Mesenchymal stem cell (in vitro differentiated cells and primary cell): ENCODE data around the gene TEX30.

ENCODE experiments used
- DNase-seq: peaks from one replicate; pipeline ENCODE4 v3.0.0-alpha.2; 2013
- H2AFZ ChIP-seq: one replicate; pipeline ENCODE4 v1.6.1; 2013; ENCODE audit warnings: low read depth, mild to moderate bottlenecking, control low read depth, inconsistent platforms, low read length, moderate library complexity
- H2AK5ac ChIP-seq: 2 replicates; pipeline ENCODE4 v1.6.1; 2013; ENCODE audit warnings: low read length, moderate library complexity, mild to moderate bottlenecking, inconsistent platforms; ENCODE audit not compliant: severe bottlenecking
- H2BK120ac ChIP-seq: one replicate; pipeline ENCODE4 v1.6.1; 2013; ENCODE audit warnings: low read depth, mild to moderate bottlenecking, inconsistent platforms, low read length, moderate library complexity
- H2BK12ac ChIP-seq, 2 experiments: one replicate each; pipeline ENCODE4 v1.6.1; 2013; ENCODE audit warnings: inconsistent platforms in 2 of 2, low read length in 2 of 2, mild to moderate bottlenecking in 2 of 2, moderate library complexity in 2 of 2, control low read depth in 1 of 2
- H2BK15ac ChIP-seq: one replicate; pipeline ENCODE4 v1.6.1; 2013; ENCODE audit warnings: mild to moderate bottlenecking, low read depth, inconsistent platforms; ENCODE audit not compliant: poor library complexity, severe bottlenecking
- H2BK5ac ChIP-seq: 2 replicates; pipeline ENCODE4 v1.6.1; 2013; ENCODE audit warnings: low read depth, mild to moderate bottlenecking, low read length, control low read depth, inconsistent platforms; ENCODE audit not compliant: poor library complexity, severe bottlenecking
- H3K14ac ChIP-seq, 2 experiments: one replicate each; pipeline ENCODE4 v1.6.1; 2013; ENCODE audit warnings: inconsistent platforms in 2 of 2, low read length in 2 of 2, control low read depth in 1 of 2, mild to moderate bottlenecking in 1 of 2, moderate library complexity in 1 of 2
- H3K18ac ChIP-seq, 2 experiments: one replicate each; pipeline ENCODE4 v1.6.1; 2013; ENCODE audit warnings: inconsistent platforms in 2 of 2, low read length in 2 of 2, control low read depth in 1 of 2, low read depth in 1 of 2, mild to moderate bottlenecking in 1 of 2
- H3K23ac ChIP-seq, 2 experiments: one replicate each; pipeline ENCODE4 v1.6.1; 2013; ENCODE audit warnings: inconsistent platforms in 2 of 2, low read length in 2 of 2, mild to moderate bottlenecking in 2 of 2, moderate library complexity in 2 of 2, control low read depth in 1 of 2
- H3K27ac ChIP-seq: 2 replicates; pipeline ENCODE4 v1.5.1; 2013; ENCODE audit warnings: mild to moderate bottlenecking, moderate library complexity, low read length, control low read depth, inconsistent platforms; ENCODE audit not compliant: poor library complexity, severe bottlenecking
- H3K27me3 ChIP-seq, 2 experiments: 2 replicates each; pipeline versions ENCODE4 v1.6.1 to v1.7.0; 2013; ENCODE audit warnings: low read length in 2 of 2, mild to moderate bottlenecking in 2 of 2, moderate library complexity in 2 of 2, control low read depth in 1 of 2, inconsistent platforms in 1 of 2; ENCODE audit not compliant: control insufficient read depth in 1 of 2, insufficient read depth in 1 of 2
- H3K36me3 ChIP-seq, 2 experiments: 2 replicates each; pipeline versions ENCODE4 v1.6.1 to v1.7.0; 2013; ENCODE audit warnings: low read length in 2 of 2, control low read depth in 1 of 2, inconsistent platforms in 1 of 2, low read depth in 1 of 2, mild to moderate bottlenecking in 1 of 2; ENCODE audit not compliant: insufficient read depth in 2 of 2, control insufficient read depth in 1 of 2
- H3K4ac ChIP-seq, 2 experiments: one replicate each; pipeline ENCODE4 v1.6.1; 2013; ENCODE audit warnings: inconsistent platforms in 2 of 2, low read length in 2 of 2, mild to moderate bottlenecking in 2 of 2, moderate library complexity in 2 of 2, control low read depth in 1 of 2, low read depth in 1 of 2
- H3K4me1 ChIP-seq: 2 replicates; pipeline ENCODE4 v1.6.1; 2013; ENCODE audit warnings: low read depth, low read length, control low read depth; ENCODE audit not compliant: control insufficient read depth, insufficient read depth
- H3K4me2 ChIP-seq: 2 replicates; pipeline ENCODE4 v1.6.1; 2013; ENCODE audit warnings: low read length, mild to moderate bottlenecking, inconsistent platforms; ENCODE audit not compliant: poor library complexity, severe bottlenecking
- H3K4me3 ChIP-seq, 2 experiments: 2 replicates each; pipeline versions ENCODE4 v1.5.1 to v1.7.0; 2013; ENCODE audit warnings: low read length in 2 of 2, mild to moderate bottlenecking in 2 of 2, control low read depth in 1 of 2, low read depth in 1 of 2; ENCODE audit not compliant: insufficient read depth in 1 of 2
- H3K79me1 ChIP-seq: replicated peaks from 2 replicates; pipeline ENCODE4 v1.6.1; 2013; ENCODE audit warnings: mild to moderate bottlenecking, control low read depth, low read length, inconsistent platforms; ENCODE audit not compliant: poor library complexity, severe bottlenecking
- H3K9ac ChIP-seq: 2 replicates; pipeline ENCODE4 v1.7.0; 2013; ENCODE audit warnings: mild to moderate bottlenecking, low read length, moderate library complexity
- H3K9me3 ChIP-seq: 2 replicates; pipeline ENCODE4 v1.7.0; 2013; ENCODE audit warnings: mild to moderate bottlenecking, low read length; ENCODE audit not compliant: control insufficient read depth
- H4K8ac ChIP-seq: one replicate; pipeline ENCODE4 v1.6.1; 2013; ENCODE audit warnings: inconsistent platforms, mild to moderate bottlenecking, low read length, moderate library complexity
- H4K91ac ChIP-seq: one replicate; pipeline ENCODE4 v1.6.1; 2013; ENCODE audit warnings: mild to moderate bottlenecking, low read length, inconsistent platforms
- WGBS: methylation state at CpG from one replicate; pipeline ENCODE4 v1.1.7; 2013; ENCODE audit warnings: mixed read lengths; 5-methylcytosine and 5-hydroxymethylcytosine counted together

TEX30 gene

DNA sequence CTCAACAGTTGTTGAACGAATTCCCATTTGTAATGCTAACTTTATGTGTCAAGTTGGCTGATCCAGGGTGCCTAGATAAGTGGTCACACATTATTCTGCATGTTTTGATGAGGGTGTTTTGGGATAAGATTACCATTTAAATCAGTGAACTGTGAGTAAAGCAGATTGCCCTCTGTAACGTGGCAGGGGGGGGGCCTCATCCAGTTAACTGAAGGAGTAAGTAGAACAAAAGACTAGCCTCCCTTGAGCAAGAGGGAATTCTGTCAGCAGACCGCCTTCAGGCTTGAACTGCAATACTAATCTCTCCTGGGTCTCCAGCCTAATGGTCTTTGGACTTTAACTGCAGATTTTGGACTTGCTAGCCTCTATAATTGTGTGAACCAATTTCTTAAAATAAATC lies 4.2 kb upstream of the TEX30 start:
- Histone ChIP-seq H2BK5ac (no peak overlapping the region), H3K9me3 (no peaks in the 10 kb centered on the region), H4K8ac (no peak overlapping the region), H2AFZ (no peak overlapping the region), H2BK15ac (no peak overlapping the region), H3K27ac (no peak overlapping the region), H3K4me3 (no peak overlapping the region), H3K79me1 (peaks cover 6% of the 10 kb centered on the region), H2BK120ac (no peak overlapping the region), H2AK5ac (no peak overlapping the region), H3K9ac (no peak overlapping the region), H4K91ac (no peak overlapping the region), H3K23ac (no peak overlapping the region), H3K18ac (no peak overlapping the region), H3K4ac (no peak overlapping the region), H2BK12ac (no peak overlapping the region), H3K4me1 (peaks cover 10% of the 10 kb centered on the region), H3K14ac (no peak overlapping the region), H3K27me3 (no peaks in the 10 kb centered on the region), H3K36me3 (peaks cover 3 to 13% of the 10 kb centered on the region in 2 experiments), H3K4me2 (no peak overlapping the region)
- DNase-seq: no peak
- 77% methylated on average over 3 of the region's 3 CpGs for WGBS

DNA sequence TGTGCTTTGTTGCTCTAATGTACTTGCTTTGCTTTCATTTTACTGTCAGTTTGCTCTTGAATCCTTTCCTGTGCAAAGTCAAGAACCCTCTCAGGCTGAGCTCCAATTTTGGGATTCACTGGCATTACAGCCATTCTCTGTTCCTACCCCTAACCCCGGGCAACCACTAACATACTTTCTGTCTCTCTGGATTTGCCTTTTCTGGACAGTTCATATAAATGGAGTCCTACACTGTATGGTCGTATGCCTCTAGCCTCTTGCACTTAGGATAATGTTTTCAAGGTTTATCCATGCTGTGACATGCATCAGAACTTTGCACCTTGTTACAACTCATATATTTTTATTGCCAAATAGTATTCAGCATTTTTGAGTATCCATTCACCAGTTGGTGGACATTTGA lies 2.7 kb upstream of the TEX30 start:
- H3K4me2 ChIP-seq: no peak overlapping the region
- H2BK120ac ChIP-seq: no peak overlapping the region
- no peak overlapping the region for H3K4me3 ChIP-seq
- DNase-seq: no peak
- H3K14ac ChIP-seq: no peak overlapping the region
- peaks cover 0 to 6% of the 10 kb centered on the region in 2 experiments for H3K36me3 ChIP-seq
- H2AK5ac ChIP-seq: no peak overlapping the region
- H3K23ac ChIP-seq: no peak overlapping the region
- H2AFZ ChIP-seq: no peak overlapping the region
- no peaks in the 10 kb centered on the region for H3K27me3 ChIP-seq
- no peak overlapping the region for H2BK5ac ChIP-seq
- no peak overlapping the region for H3K4ac ChIP-seq
- no peak overlapping the region for H2BK15ac ChIP-seq
- WGBS: 98% methylated on average over 2 of the region's 2 CpGs
- peaks cover 13% of the 10 kb centered on the region for H3K79me1 ChIP-seq
- peak overlapping the region; percentile 17 for H3K9ac ChIP-seq
- no peak overlapping the region for H4K91ac ChIP-seq
- H3K4me1 ChIP-seq: peaks cover 16% of the 10 kb centered on the region
- no peak overlapping the region for H4K8ac ChIP-seq
- no peaks in the 10 kb centered on the region for H3K9me3 ChIP-seq
- no peak overlapping the region for H3K27ac ChIP-seq
- no peak overlapping the region for H3K18ac ChIP-seq
- no peak overlapping the region for H2BK12ac ChIP-seq

DNA sequence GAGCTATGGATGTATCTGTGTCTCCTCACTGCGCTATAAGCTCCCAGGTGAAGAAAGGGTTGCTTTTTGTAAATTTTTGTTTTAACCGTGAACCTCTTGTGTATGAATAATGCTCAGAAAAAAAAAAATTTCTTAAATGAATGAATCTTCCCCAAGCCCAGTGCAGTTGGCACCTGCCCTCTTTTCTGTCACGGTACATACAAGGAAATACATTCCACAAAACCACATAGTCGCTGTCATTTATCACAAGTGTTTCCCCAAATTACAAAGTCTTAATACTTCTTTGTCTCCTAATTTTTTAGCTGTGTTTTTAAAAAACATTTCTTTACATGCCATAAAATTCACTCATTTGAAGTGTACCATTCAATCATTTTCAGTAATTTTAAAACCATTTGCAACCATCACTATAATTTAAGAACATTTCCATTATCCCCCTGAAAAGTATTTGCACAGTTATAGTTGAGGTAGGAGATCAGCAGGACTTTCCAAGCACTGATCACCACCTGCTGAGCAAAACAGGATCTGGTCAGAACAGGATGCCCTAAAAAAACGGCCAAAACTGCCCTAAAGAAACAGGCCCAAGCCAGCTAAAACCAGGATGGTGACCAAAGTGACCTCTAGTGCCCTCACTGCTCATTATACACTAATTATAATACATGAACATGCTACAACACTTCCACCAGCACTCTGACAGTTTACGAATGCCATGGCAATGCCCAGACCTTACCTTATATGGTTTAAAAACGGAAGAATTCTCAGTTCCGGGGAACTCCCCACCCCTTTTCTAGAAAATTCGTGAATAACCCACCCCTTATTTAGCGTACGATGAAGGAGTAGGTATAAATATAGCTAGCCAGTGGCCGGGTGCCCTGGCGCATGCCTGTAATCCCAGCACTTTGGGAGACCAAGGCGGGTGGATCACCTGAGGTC lies 1.3 kb upstream of the TEX30 start:
- Histone ChIP-seq H4K8ac (peak overlapping the region; percentile 99), H3K27ac (no peak overlapping the region), H3K23ac (no peak overlapping the region), H3K18ac (no peak overlapping the region), H4K91ac (no peak overlapping the region), H3K79me1 (peaks cover 16% of the 10 kb centered on the region), H2AK5ac (no peak overlapping the region), H2BK15ac (no peak overlapping the region), H3K27me3 (no peaks in the 10 kb centered on the region), H3K4ac (peak overlapping the region in 1 of 2 experiments; percentile 7), H2AFZ (no peak overlapping the region), H3K36me3 (peaks cover 0 to 6% of the 10 kb centered on the region in 2 experiments), H3K9me3 (no peaks in the 10 kb centered on the region), H3K4me2 (no peak overlapping the region), H2BK5ac (no peak overlapping the region), H3K9ac (no peak overlapping the region), H2BK120ac (no peak overlapping the region), H3K4me3 (no peak overlapping the region), H2BK12ac (no peak overlapping the region), H3K4me1 (peaks cover 16% of the 10 kb centered on the region), H3K14ac (no peak overlapping the region)
- 90% methylated on average over 12 of the region's 14 CpGs for WGBS
- no peak for DNase-seq

DNA sequence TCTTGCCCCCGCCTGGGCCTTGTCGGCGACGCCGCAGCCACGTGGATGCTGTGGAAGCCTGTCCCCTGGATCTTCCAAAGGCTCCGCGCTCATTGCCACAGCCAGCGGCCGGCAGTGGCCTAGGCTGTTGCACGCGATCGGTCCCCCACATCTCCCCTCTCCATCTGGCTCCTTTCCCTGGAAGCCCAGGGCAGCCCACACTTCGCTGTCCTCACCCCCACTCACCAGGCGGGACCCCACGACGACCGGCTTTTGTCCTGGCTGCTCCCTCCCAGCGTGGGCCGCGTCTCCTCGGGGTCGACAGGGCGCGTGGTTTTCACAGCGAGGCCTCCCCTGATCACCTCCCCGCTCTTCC lies 605 bp upstream of the TEX30 start:
- H3K9ac ChIP-seq: peak overlapping the region; percentile 94
- peak overlapping the region; percentile 100 for H2AFZ ChIP-seq
- H2BK120ac ChIP-seq: no peak overlapping the region
- H2BK5ac ChIP-seq: peak overlapping the region; percentile 66
- DNase-seq: no peak
- H3K4ac ChIP-seq: peak overlapping the region; percentile 7 to 99
- peaks cover 0 to 6% of the 10 kb centered on the region in 2 experiments for H3K36me3 ChIP-seq
- H3K27me3 ChIP-seq: no peaks in the 10 kb centered on the region
- peak overlapping the region; percentile 99 for H4K8ac ChIP-seq
- H3K4me3 ChIP-seq: peak overlapping the region in 1 of 2 experiments; percentile 90
- peak overlapping the region; percentile 13 for H2BK15ac ChIP-seq
- H3K23ac ChIP-seq: no peak overlapping the region
- peak overlapping the region; percentile 45 for H2AK5ac ChIP-seq
- H2BK12ac ChIP-seq: peak overlapping the region in 1 of 2 experiments; percentile 15
- peaks cover 16% of the 10 kb centered on the region for H3K79me1 ChIP-seq
- no peak overlapping the region for H3K14ac ChIP-seq
- no peak overlapping the region for H3K27ac ChIP-seq
- H3K18ac ChIP-seq: peak overlapping the region; percentile 80 to 98
- H3K4me2 ChIP-seq: no peak overlapping the region
- H3K4me1 ChIP-seq: peaks cover 16% of the 10 kb centered on the region
- H3K9me3 ChIP-seq: no peaks in the 10 kb centered on the region
- peak overlapping the region; percentile 88 for H4K91ac ChIP-seq
- 92% methylated on average over 27 of the region's 27 CpGs for WGBS
